ENCODE results near the gene SPHK1. TPM values are rescaled to one million over a fixed set of nuclear protein-coding genes. Genes with fewer than 3 reads are reported as not detected.

Gene SPHK1
- total RNA-seq, 1 experiment from 2014 or later, result 18.2 TPM

- H3K27me3 ChIP-seq (ENCODE audit: control insufficient read depth, insufficient read depth, low read length), result no peaks in the 10 kb centered on the region
- intact Hi-C loops (cut with micrococcal nuclease; ENCODE audit: unreplicated experiment), result no loop called here
- DNase-seq (ENCODE audit: low read depth, low spot score) (no peak), ATAC-seq (no peak)
- ChIA-PET CTCF (interaction anchor here (0.6 to 1.1 kb wide), 2 partner anchors 20 to 110 kb away, joined by 3 to 4 read pairs; no protein-coding TSS in a partner anchor), POLR2A (interaction anchor here (0.6 kb wide), 2 partner anchors 77 to 100 kb away, joined by 3 to 4 read pairs; no protein-coding TSS in a partner anchor)
- no peak overlapping the region for H3K4me3 ChIP-seq (ENCODE audit: low read depth in 2 of 2, low read length in 2 of 2)
- in situ Hi-C loops (cut with HindIII; ENCODE audit: low pct_unique_long_range_greater_than_20kb, low sequenced_read_pairs), result no loop called here
- BruUV-seq (replicated peaks), result no TSS peak
- no peaks in the 10 kb centered on the region for H3K36me3 ChIP-seq (ENCODE audit: control insufficient read depth, insufficient read depth, low read length)
- H3K9me3 ChIP-seq (ENCODE audit: control insufficient read depth, insufficient read depth, low read depth, low read length), result no peaks in the 10 kb centered on the region
- H3K27ac ChIP-seq (ENCODE audit: low read length), result no peak overlapping the region
- no peaks in the 10 kb centered on the region for H3K4me1 ChIP-seq (ENCODE audit: control insufficient read depth, insufficient read depth, low read length)
- TF ChIP-seq POLR2AphosphoS5 (IDR thresholded peaks at IDR 0.05; ENCODE audit: low read depth, low read length) (no peak), SIN3A (IDR thresholded peaks at IDR 0.05; ENCODE audit: borderline replicate concordance, insufficient read depth, low read depth, low read length) (no peak), TCF7L2 (IDR thresholded peaks at IDR 0.05; ENCODE audit: low read depth, low read length) (no peak)
- TF ChIP-seq, protein P1, sequence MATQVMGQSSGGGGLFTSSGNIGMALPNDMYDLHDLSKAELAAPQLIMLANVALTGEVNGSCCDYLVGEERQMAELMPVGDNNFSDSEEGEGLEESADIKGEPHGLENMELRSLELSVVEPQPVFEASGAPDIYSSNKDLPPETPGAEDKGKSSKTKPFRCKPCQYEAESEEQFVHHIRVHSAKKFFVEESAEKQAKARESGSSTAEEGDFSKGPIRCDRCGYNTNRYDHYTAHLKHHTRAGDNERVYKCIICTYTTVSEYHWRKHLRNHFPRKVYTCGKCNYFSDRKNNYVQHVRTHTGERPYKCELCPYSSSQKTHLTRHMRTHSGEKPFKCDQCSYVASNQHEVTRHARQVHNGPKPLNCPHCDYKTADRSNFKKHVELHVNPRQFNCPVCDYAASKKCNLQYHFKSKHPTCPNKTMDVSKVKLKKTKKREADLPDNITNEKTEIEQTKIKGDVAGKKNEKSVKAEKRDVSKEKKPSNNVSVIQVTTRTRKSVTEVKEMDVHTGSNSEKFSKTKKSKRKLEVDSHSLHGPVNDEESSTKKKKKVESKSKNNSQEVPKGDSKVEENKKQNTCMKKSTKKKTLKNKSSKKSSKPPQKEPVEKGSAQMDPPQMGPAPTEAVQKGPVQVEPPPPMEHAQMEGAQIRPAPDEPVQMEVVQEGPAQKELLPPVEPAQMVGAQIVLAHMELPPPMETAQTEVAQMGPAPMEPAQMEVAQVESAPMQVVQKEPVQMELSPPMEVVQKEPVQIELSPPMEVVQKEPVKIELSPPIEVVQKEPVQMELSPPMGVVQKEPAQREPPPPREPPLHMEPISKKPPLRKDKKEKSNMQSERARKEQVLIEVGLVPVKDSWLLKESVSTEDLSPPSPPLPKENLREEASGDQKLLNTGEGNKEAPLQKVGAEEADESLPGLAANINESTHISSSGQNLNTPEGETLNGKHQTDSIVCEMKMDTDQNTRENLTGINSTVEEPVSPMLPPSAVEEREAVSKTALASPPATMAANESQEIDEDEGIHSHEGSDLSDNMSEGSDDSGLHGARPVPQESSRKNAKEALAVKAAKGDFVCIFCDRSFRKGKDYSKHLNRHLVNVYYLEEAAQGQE (IDR thresholded peaks at IDR 0.05; ENCODE audit: insufficient read depth in 1 of 2, low read depth in 2 of 2, low read length in 1 of 2), result no peak
- TF ChIP-seq, protein P2, sequence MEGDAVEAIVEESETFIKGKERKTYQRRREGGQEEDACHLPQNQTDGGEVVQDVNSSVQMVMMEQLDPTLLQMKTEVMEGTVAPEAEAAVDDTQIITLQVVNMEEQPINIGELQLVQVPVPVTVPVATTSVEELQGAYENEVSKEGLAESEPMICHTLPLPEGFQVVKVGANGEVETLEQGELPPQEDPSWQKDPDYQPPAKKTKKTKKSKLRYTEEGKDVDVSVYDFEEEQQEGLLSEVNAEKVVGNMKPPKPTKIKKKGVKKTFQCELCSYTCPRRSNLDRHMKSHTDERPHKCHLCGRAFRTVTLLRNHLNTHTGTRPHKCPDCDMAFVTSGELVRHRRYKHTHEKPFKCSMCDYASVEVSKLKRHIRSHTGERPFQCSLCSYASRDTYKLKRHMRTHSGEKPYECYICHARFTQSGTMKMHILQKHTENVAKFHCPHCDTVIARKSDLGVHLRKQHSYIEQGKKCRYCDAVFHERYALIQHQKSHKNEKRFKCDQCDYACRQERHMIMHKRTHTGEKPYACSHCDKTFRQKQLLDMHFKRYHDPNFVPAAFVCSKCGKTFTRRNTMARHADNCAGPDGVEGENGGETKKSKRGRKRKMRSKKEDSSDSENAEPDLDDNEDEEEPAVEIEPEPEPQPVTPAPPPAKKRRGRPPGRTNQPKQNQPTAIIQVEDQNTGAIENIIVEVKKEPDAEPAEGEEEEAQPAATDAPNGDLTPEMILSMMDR (IDR thresholded peaks at IDR 0.05), result no peak
Measured at GRCh38 chr17:76428511-76428910, 44.1 kb downstream of the SPHK1 start.

GRCh38 chr17:76431509-76431908, 47.1 kb downstream of the SPHK1 start:
- BruUV-seq (replicated peaks), result no TSS peak
- TF ChIP-seq POLR2AphosphoS5 (IDR thresholded peaks at IDR 0.05; ENCODE audit: low read depth, low read length), result no peak
- TF ChIP-seq TCF7L2 (IDR thresholded peaks at IDR 0.05; ENCODE audit: low read depth, low read length), result no peak
- no peak for TF ChIP-seq SIN3A (IDR thresholded peaks at IDR 0.05; ENCODE audit: borderline replicate concordance, insufficient read depth, low read depth, low read length)
- TF ChIP-seq, protein P1 (IDR thresholded peaks at IDR 0.05; ENCODE audit: insufficient read depth in 1 of 2, low read depth in 2 of 2, low read length in 1 of 2), result no peak
- TF ChIP-seq, protein P2 (IDR thresholded peaks at IDR 0.05), result no peak
- ATAC-seq, result no peak
- Histone ChIP-seq H3K27ac (ENCODE audit: low read length) (no peak overlapping the region), H3K27me3 (ENCODE audit: control insufficient read depth, insufficient read depth, low read length) (no peaks in the 10 kb centered on the region), H3K9me3 (ENCODE audit: control insufficient read depth, insufficient read depth, low read depth, low read length) (no peaks in the 10 kb centered on the region), H3K4me1 (ENCODE audit: control insufficient read depth, insufficient read depth, low read length) (0 out of 2 replicates have a peak, but pooled peaks cover 2% of the 10 kb centered on the region), H3K36me3 (ENCODE audit: control insufficient read depth, insufficient read depth, low read length) (no peaks in the 10 kb centered on the region), H3K4me3 (ENCODE audit: low read depth in 2 of 2, low read length in 2 of 2) (no peak overlapping the region)
- intact Hi-C loops (cut with micrococcal nuclease; ENCODE audit: unreplicated experiment) (no loop called here), in situ Hi-C loops (cut with HindIII; ENCODE audit: low pct_unique_long_range_greater_than_20kb, low sequenced_read_pairs) (no loop called here)
- ChIA-PET POLR2A (no interaction called here), CTCF (no interaction called here)
- DNase-seq (ENCODE audit: low read depth, low spot score), result no peak

All from Panc1 (cell line).